IPS DF 6.9 (cell line): ENCODE results near the gene PLEKHA7.

ENCODE experiments used
- DNase-seq: peaks from one replicate; pipeline ENCODE4 v3.0.0-alpha.2; 2013; ENCODE audit warnings: low read depth, low spot score
- H3K27ac ChIP-seq: one replicate; pipeline ENCODE4 v1.5.1; 2013; ENCODE audit warnings: low read length, control low read depth
- H3K27me3 ChIP-seq: 2 replicates; pipeline ENCODE4 v1.6.1; 2013; ENCODE audit warnings: mild to moderate bottlenecking, low read length; ENCODE audit not compliant: control insufficient read depth, insufficient read depth
- H3K36me3 ChIP-seq: 2 replicates; pipeline ENCODE4 v1.6.1; 2013; ENCODE audit warnings: low read length; ENCODE audit not compliant: control insufficient read depth, insufficient read depth
- H3K4me1 ChIP-seq: 2 replicates; pipeline ENCODE4 v1.6.1; 2013; ENCODE audit warnings: low read length; ENCODE audit not compliant: control insufficient read depth, insufficient read depth
- H3K4me3 ChIP-seq: 2 replicates; pipeline ENCODE4 v1.5.1; 2013; ENCODE audit warnings: mild to moderate bottlenecking, low read length
- H3K9me3 ChIP-seq: 2 replicates; pipeline ENCODE4 v1.6.1; 2013; ENCODE audit warnings: low read length, inconsistent platforms; ENCODE audit not compliant: control insufficient read depth, insufficient read depth
- WGBS: extraction: QIAGEN DNeasy Blood & Tissue Kit; methylation state at CpG from one replicate; pipeline ENCODE4 v1.1.7; 2013; ENCODE audit warnings: mixed read lengths, missing lambda C conversion rate; ENCODE audit not compliant: insufficient read length, insufficient coverage; 5-methylcytosine and 5-hydroxymethylcytosine counted together

Gene PLEKHA7

GRCh38 chr11:17020831-17021230, 6.6 kb upstream of the PLEKHA7 start:
- Histone ChIP-seq H3K27me3 (no peaks in the 10 kb centered on the region), H3K27ac (no peak overlapping the region), H3K36me3 (no peaks in the 10 kb centered on the region), H3K9me3 (no peaks in the 10 kb centered on the region), H3K4me3 (no peak overlapping the region), H3K4me1 (peaks cover 2% of the 10 kb centered on the region; the same call in 1 of the 2 replicates)
- no peak for DNase-seq
- WGBS, result no CpG with 5 or more reads among the region's 1 CpG

- WGBS, result no CpG with 5 or more reads among the region's 1 CpG
Measured at GRCh38 chr11:17019232-17019631, 5.0 kb upstream of the PLEKHA7 start.

GRCh38 chr11:17015627-17016126, 1.5 kb upstream of the PLEKHA7 start:
- no peaks in the 10 kb centered on the region for H3K9me3 ChIP-seq
- H3K36me3 ChIP-seq, result no peaks in the 10 kb centered on the region
- no peaks in the 10 kb centered on the region for H3K27me3 ChIP-seq
- peaks cover 4% of the 10 kb centered on the region; the same call in 1 of the 2 replicates for H3K4me1 ChIP-seq
- no peak for DNase-seq
- no CpG with 5 or more reads among the region's 16 CpGs for WGBS
- no peak overlapping the region; the same call in 1 of the 2 replicates for H3K4me3 ChIP-seq
- H3K27ac ChIP-seq, result no peak overlapping the region

More at GRCh38 chr11:17019232-17019631, 5.0 kb upstream of the PLEKHA7 start:
- H3K4me3 ChIP-seq, result no peak overlapping the region
- H3K27ac ChIP-seq, result no peak overlapping the region
- H3K36me3 ChIP-seq, result no peaks in the 10 kb centered on the region
- H3K27me3 ChIP-seq, result no peaks in the 10 kb centered on the region
- no peaks in the 10 kb centered on the region; the same call in 1 of the 2 replicates for H3K4me1 ChIP-seq
- no peak for DNase-seq
- H3K9me3 ChIP-seq, result no peaks in the 10 kb centered on the region

GRCh38 chr11:17014833-17015626, 816 bp upstream of the PLEKHA7 start:
- Histone ChIP-seq H3K36me3 (no peaks in the 10 kb centered on the region), H3K4me1 (peaks cover 4% of the 10 kb centered on the region; the same call in 1 of the 2 replicates), H3K9me3 (no peaks in the 10 kb centered on the region), H3K4me3 (peak overlapping the region; percentile 63; the same call in 1 of the 2 replicates), H3K27me3 (no peaks in the 10 kb centered on the region), H3K27ac (no peak overlapping the region)
- no peak for DNase-seq
- no CpG with 5 or more reads among the region's 25 CpGs for WGBS

- Histone ChIP-seq H3K27ac (no peak overlapping the region), H3K4me1 (peaks cover 4% of the 10 kb centered on the region; the same call in 1 of the 2 replicates), H3K36me3 (no peaks in the 10 kb centered on the region), H3K4me3 (peak overlapping the region; percentile 76), H3K9me3 (no peaks in the 10 kb centered on the region), H3K27me3 (no peaks in the 10 kb centered on the region)
- no CpG with 5 or more reads among the region's 85 CpGs for WGBS
- no peak for DNase-seq
Measured at GRCh38 chr11:17013548-17014320, 480 bp downstream of the PLEKHA7 start.

GRCh38 chr11:17012712-17013547, 1.3 kb downstream of the PLEKHA7 start:
- no peaks in the 10 kb centered on the region for H3K36me3 ChIP-seq
- no peak overlapping the region for H3K27ac ChIP-seq
- peaks cover 4% of the 10 kb centered on the region; the same call in 1 of the 2 replicates for H3K4me1 ChIP-seq
- DNase-seq, result no peak
- H3K4me3 ChIP-seq, result peak overlapping the region; percentile 76
- H3K9me3 ChIP-seq, result no peaks in the 10 kb centered on the region
- no peaks in the 10 kb centered on the region for H3K27me3 ChIP-seq
- no CpG with 5 or more reads among the region's 38 CpGs for WGBS

GRCh38 chr11:17012179-17012578, 2.0 kb downstream of the PLEKHA7 start:
- DNase-seq, result no peak
- Histone ChIP-seq H3K4me1 (peaks cover 4% of the 10 kb centered on the region; the same call in 1 of the 2 replicates), H3K27ac (no peak overlapping the region), H3K27me3 (no peaks in the 10 kb centered on the region), H3K36me3 (no peaks in the 10 kb centered on the region), H3K9me3 (no peaks in the 10 kb centered on the region), H3K4me3 (no peak overlapping the region)
- WGBS, result no CpG with 5 or more reads among the region's 6 CpGs

GRCh38 chr11:17010851-17011420, 3.3 kb downstream of the PLEKHA7 start:
- DNase-seq, result no peak
- no CpG with 5 or more reads among the region's 8 CpGs for WGBS
- Histone ChIP-seq H3K4me1 (peaks cover 4% of the 10 kb centered on the region; the same call in 1 of the 2 replicates), H3K27me3 (no peaks in the 10 kb centered on the region), H3K27ac (no peak overlapping the region), H3K4me3 (no peak overlapping the region), H3K36me3 (no peaks in the 10 kb centered on the region), H3K9me3 (no peaks in the 10 kb centered on the region)

GRCh38 chr11:17008099-17008498, 6.1 kb downstream of the PLEKHA7 start:
- no CpG with 5 or more reads among the region's 3 CpGs for WGBS
- no peak for DNase-seq
- no peak overlapping the region for H3K4me3 ChIP-seq
- H3K36me3 ChIP-seq, result no peaks in the 10 kb centered on the region
- peaks cover 4% of the 10 kb centered on the region; the same call in 1 of the 2 replicates for H3K4me1 ChIP-seq
- H3K9me3 ChIP-seq, result no peaks in the 10 kb centered on the region
- H3K27ac ChIP-seq, result no peak overlapping the region
- H3K27me3 ChIP-seq, result no peaks in the 10 kb centered on the region
